WTC11 (cell line): ENCODE data around the gene MS4A6A.

Source experiments
- CTCF ChIP-seq: fragments of 200-600 bp; IDR thresholded peaks from 2 replicates; pipeline ENCODE4 v1.8.0; 2022; ENCODE audit warnings: antibody characterized with exemption
- E2F5 ChIP-seq: sonication (generic); formaldehyde crosslinking; IDR thresholded peaks from 2 replicates; pipeline ENCODE4 v1.8.1; 2022; ENCODE audit warnings: mild to moderate bottlenecking, moderate library complexity, missing genetic modification reagents
- ESRRA ChIP-seq: sonication (generic); formaldehyde crosslinking; IDR thresholded peaks from 2 replicates; pipeline ENCODE4 v1.8.1; 2022; ENCODE audit warnings: mild to moderate bottlenecking, missing genetic modification reagents, borderline replicate concordance
- IRF2 ChIP-seq: sonication (generic); formaldehyde crosslinking; IDR thresholded peaks from 2 replicates; pipeline ENCODE4 v1.8.0; 2022; ENCODE audit warnings: low read depth, missing genetic modification reagents, borderline replicate concordance
- MAX ChIP-seq: sonication (generic); formaldehyde crosslinking; IDR thresholded peaks from 2 replicates; pipeline ENCODE4 v1.8.0; 2022; ENCODE audit warnings: mild to moderate bottlenecking, missing genetic modification reagents
- MXD4 ChIP-seq: fragments of 250-450 bp; sonication (Bioruptor Pico); IDR thresholded peaks from 2 replicates; pipeline ENCODE4 v1.8.0; 2021; ENCODE audit warnings: mild to moderate bottlenecking, moderate library complexity, borderline replicate concordance
- TEAD4 ChIP-seq: sonication (generic); formaldehyde crosslinking; IDR thresholded peaks from 2 replicates; pipeline ENCODE4 v1.8.0; 2022; ENCODE audit warnings: mild to moderate bottlenecking, missing genetic modification reagents
- ZNF121 ChIP-seq: sonication (generic); formaldehyde crosslinking; IDR thresholded peaks from 2 replicates; pipeline ENCODE4 v1.8.0; 2023; ENCODE audit warnings: missing genetic modification reagents
- ZNF416 ChIP-seq: fragments of 250-450 bp; sonication (Bioruptor Pico); IDR thresholded peaks from 2 replicates; pipeline ENCODE4 v1.9.0; 2021; ENCODE audit warnings: mild to moderate bottlenecking, inconsistent platforms

- TF ChIP-seq TEAD4 (no peak), ZNF416 (CRISPR knock-in tag) (no peak), ESRRA (CRISPR knock-in tag) (no peak), MXD4 (CRISPR knock-in tag) (no peak), CTCF (no peak), ZNF121 (CRISPR knock-in tag) (no peak), MAX (no peak), IRF2 (CRISPR knock-in tag) (no peak), E2F5 (no peak)
Measured at GRCh38 chr11:60161766-60162165, 21.1 kb downstream of the MS4A6A start.
